HL-60 (cell line): Measurements from ENCODE around the gene MSL2.
"Not testable (repeated sequence)": the region's sequence is repeated elsewhere in the genome, so short reads cannot be mapped to it uniquely, and the experiment has no call there.

ENCODE experiments used
- DNase-seq, 2 experiments: peaks; one replicate each; pipeline ENCODE4 v3.0.0-alpha.2; 2010 to 2020; ENCODE audit warnings: low read depth in 1 of 2, low spot score in 1 of 2
- H3K27ac ChIP-seq: fragments of 250-450 bp; sonication (Bioruptor Pico); replicated peaks from 2 replicates; pipeline ENCODE4 v1.5.1; 2020; ENCODE audit warnings: mild to moderate bottlenecking, moderate library complexity
- H3K27me3 ChIP-seq: fragments of 250-450 bp; sonication (Bioruptor Pico); 2 replicates; pipeline ENCODE4 v1.5.1; 2021; ENCODE audit warnings: mild to moderate bottlenecking, moderate library complexity; ENCODE audit not compliant: insufficient read depth, poor library complexity, severe bottlenecking
- H3K4me3 ChIP-seq: replicated peaks from 2 replicates; pipeline ENCODE4 v1.5.1; 2011; ENCODE audit warnings: mild to moderate bottlenecking, control low read depth, low read length; ENCODE audit not compliant: insufficient read depth
- CTCF ChIP-seq: IDR thresholded peaks from one replicate; pipeline ENCODE4 v1.5.1; 2011; ENCODE audit warnings: low read length, control low read depth, inconsistent platforms; ENCODE audit not compliant: insufficient read depth
- GABPA ChIP-seq: IDR thresholded peaks from 2 replicates; pipeline ENCODE4 v1.6.1; 2012; ENCODE audit warnings: low read depth
- POLR2AphosphoS5 ChIP-seq: IDR thresholded peaks from 2 replicates; pipeline ENCODE4 v1.6.1; 2012; ENCODE audit warnings: low read depth
- SPI1 ChIP-seq: IDR thresholded peaks from 2 replicates; pipeline ENCODE4 v1.6.1; 2012; ENCODE audit warnings: low read depth, mild to moderate bottlenecking, borderline replicate concordance
- TF ChIP-seq, protein P1 (sequence below): IDR thresholded peaks from 2 replicates; pipeline ENCODE4 v1.6.1; 2012; ENCODE audit warnings: low read depth; ENCODE audit not compliant: insufficient replicate concordance

Gene MSL2

DNA sequence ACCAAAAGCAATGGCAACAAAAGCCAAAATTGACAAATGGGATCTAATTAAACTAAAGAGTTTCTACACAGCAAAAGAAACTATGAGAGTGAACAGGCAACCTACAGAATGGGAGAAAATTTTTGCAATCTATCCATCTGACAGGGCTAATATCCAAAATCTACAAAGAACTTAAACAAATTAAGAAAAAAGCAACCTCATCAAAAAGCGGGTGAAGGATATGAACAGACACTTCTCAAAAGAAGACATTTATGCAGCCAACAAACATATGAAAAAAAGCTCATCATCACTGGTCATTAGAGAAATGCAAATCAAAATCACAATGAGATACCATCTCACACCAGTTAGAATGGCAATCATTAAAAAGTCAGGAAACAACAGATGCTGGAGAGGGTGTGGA is 76.8 kb downstream of the MSL2 start:
- H3K27ac ChIP-seq, DNase-seq, H3K4me3 ChIP-seq, H3K27me3 ChIP-seq: not testable (repeated sequence)

- no peak for DNase-seq
- no peak overlapping the region for H3K27ac ChIP-seq
- H3K4me3 ChIP-seq = no peak overlapping the region
These were observed 81.7 kb downstream of the MSL2 start for GRCh38 chr3:136114421-136114820.

GRCh38 chr3:136110481-136110880 is 85.7 kb downstream of the MSL2 start:
- H3K27ac ChIP-seq = no peak overlapping the region
- no peak overlapping the region for H3K4me3 ChIP-seq
- TF ChIP-seq POLR2AphosphoS5 = no peak
- TF ChIP-seq, protein P1, sequence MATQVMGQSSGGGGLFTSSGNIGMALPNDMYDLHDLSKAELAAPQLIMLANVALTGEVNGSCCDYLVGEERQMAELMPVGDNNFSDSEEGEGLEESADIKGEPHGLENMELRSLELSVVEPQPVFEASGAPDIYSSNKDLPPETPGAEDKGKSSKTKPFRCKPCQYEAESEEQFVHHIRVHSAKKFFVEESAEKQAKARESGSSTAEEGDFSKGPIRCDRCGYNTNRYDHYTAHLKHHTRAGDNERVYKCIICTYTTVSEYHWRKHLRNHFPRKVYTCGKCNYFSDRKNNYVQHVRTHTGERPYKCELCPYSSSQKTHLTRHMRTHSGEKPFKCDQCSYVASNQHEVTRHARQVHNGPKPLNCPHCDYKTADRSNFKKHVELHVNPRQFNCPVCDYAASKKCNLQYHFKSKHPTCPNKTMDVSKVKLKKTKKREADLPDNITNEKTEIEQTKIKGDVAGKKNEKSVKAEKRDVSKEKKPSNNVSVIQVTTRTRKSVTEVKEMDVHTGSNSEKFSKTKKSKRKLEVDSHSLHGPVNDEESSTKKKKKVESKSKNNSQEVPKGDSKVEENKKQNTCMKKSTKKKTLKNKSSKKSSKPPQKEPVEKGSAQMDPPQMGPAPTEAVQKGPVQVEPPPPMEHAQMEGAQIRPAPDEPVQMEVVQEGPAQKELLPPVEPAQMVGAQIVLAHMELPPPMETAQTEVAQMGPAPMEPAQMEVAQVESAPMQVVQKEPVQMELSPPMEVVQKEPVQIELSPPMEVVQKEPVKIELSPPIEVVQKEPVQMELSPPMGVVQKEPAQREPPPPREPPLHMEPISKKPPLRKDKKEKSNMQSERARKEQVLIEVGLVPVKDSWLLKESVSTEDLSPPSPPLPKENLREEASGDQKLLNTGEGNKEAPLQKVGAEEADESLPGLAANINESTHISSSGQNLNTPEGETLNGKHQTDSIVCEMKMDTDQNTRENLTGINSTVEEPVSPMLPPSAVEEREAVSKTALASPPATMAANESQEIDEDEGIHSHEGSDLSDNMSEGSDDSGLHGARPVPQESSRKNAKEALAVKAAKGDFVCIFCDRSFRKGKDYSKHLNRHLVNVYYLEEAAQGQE = no peak
- no peak for TF ChIP-seq SPI1
- TF ChIP-seq CTCF = no peak
- TF ChIP-seq GABPA = no peak
- H3K27me3 ChIP-seq = no peaks in the 10 kb centered on the region
- no peak for DNase-seq

More at GRCh38 chr3:136114421-136114820, 81.7 kb downstream of the MSL2 start:
- no peaks in the 10 kb centered on the region for H3K27me3 ChIP-seq
- TF ChIP-seq POLR2AphosphoS5 = no peak
- TF ChIP-seq CTCF = no peak
- no peak for TF ChIP-seq SPI1
- TF ChIP-seq GABPA = no peak
- TF ChIP-seq, protein P1 = no peak

- DNase-seq = no peak
- no peak overlapping the region for H3K4me3 ChIP-seq
- TF ChIP-seq POLR2AphosphoS5 (no peak), CTCF (no peak), GABPA (no peak), SPI1 (no peak)
- TF ChIP-seq, protein P1 = no peak
These were observed 86.6 kb downstream of the MSL2 start for GRCh38 chr3:136109499-136109898.

More at GRCh38 chr3:136109499-136109898, 86.6 kb downstream of the MSL2 start:
- H3K27me3 ChIP-seq = no peaks in the 10 kb centered on the region
- no peak overlapping the region for H3K27ac ChIP-seq
